Liver (tissue), 9 donors: Measurements from ENCODE around the gene KCNQ5. TPM values are rescaled to one million over a fixed set of nuclear protein-coding genes. Genes with fewer than 3 reads are reported as not detected.

Experiments
- DNase-seq: peaks from one replicate; pipeline ENCODE4 v3.0.0-alpha.2; 2017; ENCODE audit warnings: low spot score
- H3K27ac ChIP-seq, 2 donors: one replicate each; pipeline ENCODE4 v1.7.0; 2013; ENCODE audit warnings: inconsistent platforms in 2 of 2, low read length in 2 of 2, control low read depth in 1 of 2, low read depth in 1 of 2, mild to moderate bottlenecking in 1 of 2
- H3K27me3 ChIP-seq, 4 donors: one replicate each; pipeline versions ENCODE4 v1.6.1 to v1.7.0; 2013; ENCODE audit warnings: low read length in 3 of 4, inconsistent platforms in 1 of 4, mild to moderate bottlenecking in 1 of 4, moderate library complexity in 1 of 4; ENCODE audit not compliant: control insufficient read depth in 4 of 4, insufficient read depth in 4 of 4
- H3K36me3 ChIP-seq, 4 donors: one replicate each; pipeline versions ENCODE4 v1.6.1 to v1.7.0; 2013; ENCODE audit warnings: low read length in 3 of 4, mild to moderate bottlenecking in 3 of 4, low read depth in 1 of 4, moderate library complexity in 1 of 4; ENCODE audit not compliant: control insufficient read depth in 4 of 4, insufficient read depth in 3 of 4
- H3K4me1 ChIP-seq, 4 donors: one replicate each; pipeline versions ENCODE4 v1.6.1 to v1.7.0; 2013; ENCODE audit warnings: low read length in 3 of 4, mild to moderate bottlenecking in 3 of 4, moderate library complexity in 1 of 4; ENCODE audit not compliant: control insufficient read depth in 4 of 4, insufficient read depth in 4 of 4
- H3K4me3 ChIP-seq, 3 donors: one replicate each; pipeline versions ENCODE4 v1.6.1 to v1.7.0; 2013; ENCODE audit warnings: low read length in 3 of 3, control low read depth in 1 of 3, low read depth in 1 of 3, mild to moderate bottlenecking in 1 of 3
- H3K9ac ChIP-seq, 2 donors: one replicate each; pipeline ENCODE4 v1.7.0; 2013; ENCODE audit warnings: low read length in 2 of 2, mild to moderate bottlenecking in 2 of 2, moderate library complexity in 2 of 2, control low read depth in 1 of 2, low read depth in 1 of 2
- H3K9me3 ChIP-seq, 4 donors: one replicate each; pipeline versions ENCODE4 v1.6.1 to v1.7.0; 2013; ENCODE audit warnings: low read length in 3 of 4; ENCODE audit not compliant: control insufficient read depth in 4 of 4
- ATF3 ChIP-seq: IDR thresholded peaks from 2 replicates; pipeline ENCODE4 v1.6.1; 2016; ENCODE audit warnings: antibody characterized with exemption
- EGR1 ChIP-seq, 2 donors: IDR thresholded peaks; 2 replicates each; pipeline ENCODE4 v1.6.1; 2016 to 2018; ENCODE audit warnings: antibody characterized with exemption in 2 of 2, low read depth in 2 of 2
- FOXA1 ChIP-seq: IDR thresholded peaks from 2 replicates; pipeline ENCODE4 v1.6.1; 2016; ENCODE audit warnings: antibody characterized with exemption
- FOXA2 ChIP-seq: IDR thresholded peaks from 2 replicates; pipeline ENCODE4 v1.6.1; 2016; ENCODE audit warnings: antibody characterized with exemption
- GABPA ChIP-seq, 2 donors: IDR thresholded peaks in 1 of 2; conservative IDR thresholded peaks in 1 of 2; 2 replicates each; pipeline ENCODE4 v1.6.1; 2016; ENCODE audit warnings: antibody characterized with exemption in 2 of 2, mild to moderate bottlenecking in 1 of 2, moderate library complexity in 1 of 2
- HNF4A ChIP-seq, 2 donors: conservative IDR thresholded peaks; 2 replicates each; pipeline ENCODE4 v1.6.1; 2016; ENCODE audit warnings: antibody characterized with exemption in 2 of 2, mild to moderate bottlenecking in 2 of 2
- HNF4G ChIP-seq: IDR thresholded peaks from 2 replicates; pipeline ENCODE4 v1.6.1; 2016; ENCODE audit warnings: antibody characterized with exemption
- JUND ChIP-seq, 2 donors: IDR thresholded peaks; 2 replicates each; pipeline ENCODE4 v1.6.1; 2016; ENCODE audit warnings: antibody characterized with exemption in 2 of 2
- MAX ChIP-seq: IDR thresholded peaks from 2 replicates; pipeline ENCODE4 v1.6.1; 2016; ENCODE audit warnings: antibody characterized with exemption
- NR2F2 ChIP-seq: IDR thresholded peaks from 2 replicates; pipeline ENCODE4 v1.6.1; 2016; ENCODE audit warnings: antibody characterized with exemption
- RAD21 ChIP-seq, 2 donors: IDR thresholded peaks; 2 replicates each; pipeline ENCODE4 v1.6.1; 2016; ENCODE audit warnings: antibody characterized with exemption in 2 of 2, mild to moderate bottlenecking in 2 of 2
- REST ChIP-seq: IDR thresholded peaks from 2 replicates; pipeline ENCODE4 v1.6.1; 2016; ENCODE audit warnings: antibody characterized with exemption, mild to moderate bottlenecking
- RXRA ChIP-seq, 2 donors: IDR thresholded peaks; 2 replicates each; pipeline ENCODE4 v1.6.1; 2017 to 2018; ENCODE audit warnings: antibody characterized with exemption in 2 of 2, mild to moderate bottlenecking in 1 of 2
- SP1 ChIP-seq: IDR thresholded peaks from 2 replicates; pipeline ENCODE4 v1.6.1; 2018; ENCODE audit warnings: antibody characterized with exemption, mild to moderate bottlenecking
- TAF1 ChIP-seq: conservative IDR thresholded peaks from 2 replicates; pipeline ENCODE4 v1.6.1; 2016; ENCODE audit warnings: antibody characterized with exemption, mild to moderate bottlenecking
- YY1 ChIP-seq: IDR thresholded peaks from 2 replicates; pipeline ENCODE4 v1.6.1; 2016; ENCODE audit warnings: antibody characterized with exemption, mild to moderate bottlenecking
- WGBS: extraction: QIAGEN DNeasy Blood & Tissue Kit; methylation state at CpG from one replicate; pipeline ENCODE4 v1.1.7; 2013; 5-methylcytosine and 5-hydroxymethylcytosine counted together
- polyA plus RNA-seq, 2 donors: library from polyadenylated mRNA; stranded (reverse) in 1 of 2; unstranded in 1 of 2; fragments of 200-250 nt in 1 of 2; fragments of >200 nt in 1 of 2; fragmentation: Nextera tagmentation in 1 of 2; extraction: Ambion mirVana in 1 of 2; gene quantifications; one replicate each; pipeline versions ENCODE4 v1.2.1 to v1.2.3, GENCODE V29; 2013 to 2015
- total RNA-seq, 2 donors: library from RNA; depleted of rRNA; stranded (reverse); fragments of >200 nt; gene quantifications; one replicate each; pipeline ENCODE4 v1.2.3, GENCODE V29; 2014
- donor health status: healthy.
- donor health status: healthy.
- donor health status: healthy.
- donor health status: healthy.
- donor health status: healthy.

KCNQ5 gene
- total and polyA plus RNA-seq, 4 donors, result 0.02 to 1.1 (median 0.15) TPM

GRCh38 chr6:73209117-73209516 is 587.3 kb downstream of the KCNQ5 start:
- Histone ChIP-seq H3K4me3 (no peak overlapping the region), H3K4me1 (no peaks in the 10 kb centered on the region), H3K27me3 (no peaks in the 10 kb centered on the region), H3K9ac (no peak overlapping the region), H3K27ac (no peak overlapping the region), H3K9me3 (no peaks in the 10 kb centered on the region), H3K36me3 (no peaks in the 10 kb centered on the region)
- TF ChIP-seq FOXA1, result no peak
- no peak for TF ChIP-seq RXRA (IDR thresholded peaks at IDR 0.05)
- no peak for TF ChIP-seq NR2F2
- TF ChIP-seq HNF4G, result no peak
- no peak for TF ChIP-seq HNF4A (conservative IDR thresholded peaks at IDR 0.05)
- no peak for TF ChIP-seq MAX
- TF ChIP-seq TAF1, result no peak
- TF ChIP-seq YY1, result no peak
- TF ChIP-seq RAD21 (IDR thresholded peaks at IDR 0.05), result no peak
- TF ChIP-seq GABPA (IDR thresholded peaks at IDR 0.05 in 1 of 2, conservative IDR thresholded peaks at IDR 0.05 in 1 of 2), result no peak
- 76% methylated on average over 9 of the region's 9 CpGs for WGBS
- no peak for DNase-seq

GRCh38 chr6:73216859-73217258 is 595.0 kb downstream of the KCNQ5 start:
- WGBS, result 95% methylated on average over 2 of the region's 2 CpGs
- H3K36me3 ChIP-seq, result no peaks in the 10 kb centered on the region

GRCh38 chr6:73225396-73225795 is 603.5 kb downstream of the KCNQ5 start, which contains the start of gene KHDC1L:
TSS of gene KHDC1L (minus strand) at chr6:73225496. CDS start at chr6:73225408, 88 bp downstream.
- no peak for DNase-seq
- WGBS, result 85% methylated on average over 4 of the region's 4 CpGs
- TF ChIP-seq YY1 (no peak), JUND (IDR thresholded peaks at IDR 0.05) (no peak), RXRA (IDR thresholded peaks at IDR 0.05) (no peak), RAD21 (IDR thresholded peaks at IDR 0.05) (no peak), ATF3 (no peak), GABPA (IDR thresholded peaks at IDR 0.05 in 1 of 2, conservative IDR thresholded peaks at IDR 0.05 in 1 of 2) (no peak), FOXA1 (no peak), FOXA2 (no peak), HNF4A (conservative IDR thresholded peaks at IDR 0.05) (no peak), TAF1 (no peak), EGR1 (IDR thresholded peaks at IDR 0.05; ENCODE audit: low read depth in 2 of 2) (no peak), REST (no peak), NR2F2 (no peak), HNF4G (no peak), SP1 (no peak)
- no peaks in the 10 kb centered on the region for H3K9me3 ChIP-seq
- H3K36me3 ChIP-seq, result no peaks in the 10 kb centered on the region
- no peaks in the 10 kb centered on the region for H3K4me1 ChIP-seq
- H3K9ac ChIP-seq, result no peak within 1 kb of the TSS
- no peak within 1 kb of the TSS for H3K4me3 ChIP-seq
- no peak within 1 kb of the TSS for H3K27ac ChIP-seq
- H3K27me3 ChIP-seq, result no peaks in the 10 kb centered on the region

More at GRCh38 chr6:73216859-73217258, 595.0 kb downstream of the KCNQ5 start:
- TF ChIP-seq SP1 (no peak), FOXA1 (no peak), MAX (no peak), JUND (IDR thresholded peaks at IDR 0.05) (no peak), RAD21 (IDR thresholded peaks at IDR 0.05) (no peak), ATF3 (no peak)
- no peak overlapping the region for H3K4me3 ChIP-seq
- H3K27ac ChIP-seq, result no peak overlapping the region
- H3K9me3 ChIP-seq, result no peaks in the 10 kb centered on the region
- no peak for DNase-seq
- H3K27me3 ChIP-seq, result no peaks in the 10 kb centered on the region
- no peak overlapping the region for H3K9ac ChIP-seq
- H3K4me1 ChIP-seq, result no peaks in the 10 kb centered on the region
